BJ (cell line): ENCODE measurements around the gene STRN. TPM values are rescaled to one million over a fixed set of nuclear protein-coding genes. Genes with fewer than 3 reads are reported as not detected.
"Not testable (repeated sequence)": the region's sequence is repeated elsewhere in the genome, so short reads cannot be mapped to it uniquely, and the experiment has no call there.

Source experiments
- CTCF ChIA-PET: fragments of 350-600 bp; formaldehyde crosslinking; extraction: SDS; loops from one replicate; lab custom pipeline; 2021; ENCODE audit warnings: antibody characterized with exemption, inconsistent platforms; lab: Yijun Ruan, JAX
- POLR2A ChIA-PET: fragments of 300-600 bp; sonication (Branson Sonifier 250); formaldehyde crosslinking; extraction: SDS; loops from one replicate; lab custom pipeline; 2021; ENCODE audit warnings: antibody characterized with exemption; lab: Charles Lee
- DNase-seq: peaks from one replicate; pipeline ENCODE4 v3.0.0-alpha.2; 2011; ENCODE audit warnings: low read depth
- H3K27me3 ChIP-seq: 2 replicates; pipeline ENCODE4 v1.6.0; 2011; ENCODE audit warnings: low read length; ENCODE audit not compliant: control insufficient read depth, insufficient read depth
- H3K36me3 ChIP-seq: 2 replicates; pipeline ENCODE4 v1.5.1; 2011; ENCODE audit warnings: low read length; ENCODE audit not compliant: control insufficient read depth, insufficient read depth
- H3K4me3 ChIP-seq: 2 replicates; pipeline ENCODE4 v1.5.1; 2011; ENCODE audit warnings: low read depth, mild to moderate bottlenecking, control low read depth, low read length
- CTCF ChIP-seq: IDR thresholded peaks from 2 replicates; pipeline ENCODE4 v1.5.1; 2011; ENCODE audit warnings: low read depth, mild to moderate bottlenecking, control low read depth, inconsistent platforms, low read length, moderate library complexity; ENCODE audit not compliant: insufficient read depth
- polyA plus RNA-seq: library from polyadenylated mRNA; depleted of rRNA; stranded (reverse); fragments of >200 nt; gene quantifications from 2 replicates; pipeline ENCODE4 v1.2.3, GENCODE V29; 2011

Gene STRN
- polyA plus RNA-seq, 1 experiment, result 8.5 TPM

- no peak overlapping the region for H3K4me3 ChIP-seq
- no peaks in the 10 kb centered on the region for H3K27me3 ChIP-seq
- DNase-seq, result no peak
- TF ChIP-seq CTCF, result no peak
- ChIA-PET CTCF (interaction anchor here (0.7 kb wide), 1 partner anchor 18 kb away, joined by 3 read pairs; no protein-coding TSS in a partner anchor), POLR2A (no interaction called here)
- no peaks in the 10 kb centered on the region; the same call in 1 of the 2 replicates for H3K36me3 ChIP-seq
Measured at GRCh38 chr2:36982467-36982866, 16.1 kb upstream of the STRN start.

GRCh38 chr2:36981911-36982310, 15.6 kb upstream of the STRN start:
- Histone ChIP-seq H3K27me3 (no peaks in the 10 kb centered on the region), H3K4me3 (no peak overlapping the region), H3K36me3 (no peaks in the 10 kb centered on the region; the same call in 1 of the 2 replicates)
- no peak for DNase-seq
- no peak for TF ChIP-seq CTCF
- CTCF ChIA-PET, result interaction anchor here (0.7 kb wide), 1 partner anchor 17 kb away, joined by 3 read pairs; no protein-coding TSS in a partner anchor
- POLR2A ChIA-PET, result no interaction called here

GRCh38 chr2:36979007-36979406, 12.7 kb upstream of the STRN start:
- H3K36me3 ChIP-seq, POLR2A ChIA-PET, DNase-seq, CTCF ChIA-PET, H3K4me3 ChIP-seq, H3K27me3 ChIP-seq: not testable (repeated sequence)

GRCh38 chr2:36976065-36976464, 9.7 kb upstream of the STRN start:
- ChIA-PET CTCF (no interaction called here), POLR2A (no interaction called here)
- TF ChIP-seq CTCF, result no peak
- no peaks in the 10 kb centered on the region for H3K27me3 ChIP-seq
- H3K4me3 ChIP-seq, result no peak overlapping the region
- no peak for DNase-seq
- H3K36me3 ChIP-seq, result no peaks in the 10 kb centered on the region; the same call in 1 of the 2 replicates

- no peak overlapping the region for H3K4me3 ChIP-seq
- no peak for DNase-seq
- H3K36me3 ChIP-seq, result no peaks in the 10 kb centered on the region; the same call in 1 of the 2 replicates
- ChIA-PET CTCF (interaction anchor here (0.6 to 1.2 kb wide), 2 partner anchors 11 to 71 kb away, joined by 4 read pairs; no protein-coding TSS in a partner anchor), POLR2A (no interaction called here)
- no peaks in the 10 kb centered on the region for H3K27me3 ChIP-seq
- TF ChIP-seq CTCF, result no peak
Measured at GRCh38 chr2:36975306-36975705, 9.0 kb upstream of the STRN start.

- Histone ChIP-seq H3K36me3 (no peaks in the 10 kb centered on the region), H3K4me3 (no peak overlapping the region), H3K27me3 (no peaks in the 10 kb centered on the region)
- TF ChIP-seq CTCF, result no peak
- ChIA-PET CTCF (no interaction called here), POLR2A (no interaction called here)
- no peak for DNase-seq
Measured at GRCh38 chr2:36973320-36973719, 7.0 kb upstream of the STRN start.
